ENCODE measurements around the gene SCAF1. TPM values are rescaled to one million over a fixed set of nuclear protein-coding genes. Genes with fewer than 3 reads are reported as not detected.

The SCAF1 gene
- total RNA-seq, 1 experiment from 2014 or later = 103 TPM

DNA sequence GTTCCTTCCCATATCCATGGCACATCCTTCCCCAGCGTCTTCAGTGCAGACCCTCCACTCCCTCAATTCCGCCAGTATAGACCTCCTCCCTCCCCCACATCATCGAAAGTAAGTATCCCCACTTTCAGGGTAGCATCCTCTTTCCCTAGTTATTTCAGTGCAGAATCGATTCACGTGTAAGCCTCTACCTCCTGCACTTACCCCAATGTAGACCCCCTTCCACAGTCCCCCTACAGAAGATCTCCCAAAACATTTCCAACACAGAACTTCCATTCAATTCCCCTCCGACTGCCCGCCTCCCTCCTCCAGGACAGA lies 23.0 kb downstream of the SCAF1 start (continued):
- TF ChIP-seq, protein P1, sequence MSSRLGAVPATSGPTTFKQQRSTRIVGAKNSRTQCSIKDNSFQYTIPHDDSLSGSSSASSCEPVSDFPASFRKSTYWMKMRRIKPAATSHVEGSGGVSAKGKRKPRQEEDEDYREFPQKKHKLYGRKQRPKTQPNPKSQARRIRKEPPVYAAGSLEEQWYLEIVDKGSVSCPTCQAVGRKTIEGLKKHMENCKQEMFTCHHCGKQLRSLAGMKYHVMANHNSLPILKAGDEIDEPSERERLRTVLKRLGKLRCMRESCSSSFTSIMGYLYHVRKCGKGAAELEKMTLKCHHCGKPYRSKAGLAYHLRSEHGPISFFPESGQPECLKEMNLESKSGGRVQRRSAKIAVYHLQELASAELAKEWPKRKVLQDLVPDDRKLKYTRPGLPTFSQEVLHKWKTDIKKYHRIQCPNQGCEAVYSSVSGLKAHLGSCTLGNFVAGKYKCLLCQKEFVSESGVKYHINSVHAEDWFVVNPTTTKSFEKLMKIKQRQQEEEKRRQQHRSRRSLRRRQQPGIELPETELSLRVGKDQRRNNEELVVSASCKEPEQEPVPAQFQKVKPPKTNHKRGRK (CRISPR knock-in tag; IDR thresholded peaks at IDR 0.05; ENCODE audit: borderline replicate concordance) = no peak
- no peak for TF ChIP-seq NR3C1 (CRISPR knock-in tag; conservative IDR thresholded peaks at IDR 0.05; ENCODE audit: low read depth)
- no peak for TF ChIP-seq ZNF671 (CRISPR knock-in tag; IDR thresholded peaks at IDR 0.05)
- TF ChIP-seq, protein P2, sequence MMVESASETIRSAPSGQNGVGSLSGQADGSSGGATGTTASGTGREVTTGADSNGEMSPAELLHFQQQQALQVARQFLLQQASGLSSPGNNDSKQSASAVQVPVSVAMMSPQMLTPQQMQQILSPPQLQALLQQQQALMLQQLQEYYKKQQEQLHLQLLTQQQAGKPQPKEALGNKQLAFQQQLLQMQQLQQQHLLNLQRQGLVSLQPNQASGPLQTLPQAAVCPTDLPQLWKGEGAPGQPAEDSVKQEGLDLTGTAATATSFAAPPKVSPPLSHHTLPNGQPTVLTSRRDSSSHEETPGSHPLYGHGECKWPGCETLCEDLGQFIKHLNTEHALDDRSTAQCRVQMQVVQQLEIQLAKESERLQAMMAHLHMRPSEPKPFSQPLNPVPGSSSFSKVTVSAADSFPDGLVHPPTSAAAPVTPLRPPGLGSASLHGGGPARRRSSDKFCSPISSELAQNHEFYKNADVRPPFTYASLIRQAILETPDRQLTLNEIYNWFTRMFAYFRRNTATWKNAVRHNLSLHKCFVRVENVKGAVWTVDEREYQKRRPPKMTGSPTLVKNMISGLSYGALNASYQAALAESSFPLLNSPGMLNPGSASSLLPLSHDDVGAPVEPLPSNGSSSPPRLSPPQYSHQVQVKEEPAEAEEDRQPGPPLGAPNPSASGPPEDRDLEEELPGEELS (CRISPR knock-in tag; IDR thresholded peaks at IDR 0.05) = no peak
- TF ChIP-seq, protein P3, sequence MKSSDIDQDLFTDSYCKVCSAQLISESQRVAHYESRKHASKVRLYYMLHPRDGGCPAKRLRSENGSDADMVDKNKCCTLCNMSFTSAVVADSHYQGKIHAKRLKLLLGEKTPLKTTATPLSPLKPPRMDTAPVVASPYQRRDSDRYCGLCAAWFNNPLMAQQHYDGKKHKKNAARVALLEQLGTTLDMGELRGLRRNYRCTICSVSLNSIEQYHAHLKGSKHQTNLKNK (CRISPR knock-in tag; IDR thresholded peaks at IDR 0.05) = no peak

DNA sequence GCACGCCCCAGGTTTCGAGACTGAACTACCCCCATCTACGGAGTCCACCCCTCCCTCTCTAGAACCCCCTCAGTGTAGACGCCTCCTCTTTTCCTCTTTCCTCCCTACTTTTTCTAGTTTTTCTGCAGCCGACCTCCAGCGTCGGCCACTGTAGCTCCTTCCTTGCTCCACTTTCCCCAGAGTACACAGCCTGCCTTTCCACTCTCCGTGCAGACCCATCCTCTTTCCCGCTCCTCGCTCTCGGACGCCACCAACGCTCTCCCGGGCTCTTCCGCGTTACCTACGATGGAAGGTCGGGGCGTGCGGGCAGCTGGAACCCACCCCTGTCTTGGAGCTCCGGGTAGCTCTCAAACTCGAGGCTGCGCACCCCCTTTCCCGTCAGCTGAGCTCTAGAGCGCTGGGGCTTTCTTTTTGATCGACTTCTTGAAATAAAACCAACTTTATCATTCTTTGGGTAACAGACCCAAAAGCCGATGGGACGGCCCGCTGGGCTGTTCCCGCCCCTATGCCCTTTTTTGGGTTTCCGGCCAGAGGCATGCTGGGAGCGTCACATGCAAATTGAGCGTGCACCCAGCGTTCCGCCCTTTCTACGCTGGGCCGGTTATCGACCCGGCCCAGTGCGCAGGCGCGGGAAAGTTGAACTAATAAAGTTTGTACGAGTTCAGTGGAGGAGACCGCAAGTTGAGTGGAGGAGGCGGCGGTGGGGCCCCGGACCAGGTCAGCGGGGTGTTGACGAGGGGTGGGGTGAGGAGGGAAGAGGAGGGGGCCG lies 23.5 kb downstream of the SCAF1 start, which contains the start of the genes BCL2L12 and IRF3:
Gene BCL2L12, plus strand, starts transcription at position 583 of the 769 bp plus-strand sequence. CDS start 760 bp downstream, outside the sequence.
Gene IRF3, minus strand, starts transcription at position 507 of the 769 bp plus-strand sequence. CDS start 1,019 bp downstream, outside the sequence.
- ATAC-seq (peak; percentile 70), DNase-seq (ENCODE audit: low spot score) (peak; percentile 97)
- ChIA-PET CTCF (interaction anchor here (1.0 to 3.6 kb wide), 8 partner anchors 9 to 119 kb away, joined by 3 to 35 read pairs (median 10); partner anchors contain the start of genes PRMT1, RRAS and SCAF1), POLR2A (interaction anchor here (1.8 to 2.7 kb wide), 2 partner anchors 11 to 23 kb away, joined by 11 to 29 read pairs; partner anchors contain the start of genes PRMT1 and SCAF1)
- H3K27ac Mint-ChIP-seq = peak within 1 kb of the TSS; percentile 98
- peaks cover 12% of the 10 kb centered on the region for H3K4me1 Mint-ChIP-seq
- H3K27me3 Mint-ChIP-seq (ENCODE audit: low read depth) = no peaks in the 10 kb centered on the region; the same call in 1 of the 2 replicates
- TF ChIP-seq, protein P4, sequence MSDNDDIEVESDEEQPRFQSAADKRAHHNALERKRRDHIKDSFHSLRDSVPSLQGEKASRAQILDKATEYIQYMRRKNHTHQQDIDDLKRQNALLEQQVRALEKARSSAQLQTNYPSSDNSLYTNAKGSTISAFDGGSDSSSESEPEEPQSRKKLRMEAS (CRISPR knock-in tag; IDR thresholded peaks at IDR 0.05) = 0 out of 2 replicates have a peak, but pooled peaks have one; percentile 38
- TF ChIP-seq TEAD1 (CRISPR knock-in tag; IDR thresholded peaks at IDR 0.05) (peak; percentile 57; the same call in 1 of the 2 replicates), SP1 (CRISPR knock-in tag; conservative IDR thresholded peaks at IDR 0.05) (peak; percentile 71)
- TF ChIP-seq, protein P5, sequence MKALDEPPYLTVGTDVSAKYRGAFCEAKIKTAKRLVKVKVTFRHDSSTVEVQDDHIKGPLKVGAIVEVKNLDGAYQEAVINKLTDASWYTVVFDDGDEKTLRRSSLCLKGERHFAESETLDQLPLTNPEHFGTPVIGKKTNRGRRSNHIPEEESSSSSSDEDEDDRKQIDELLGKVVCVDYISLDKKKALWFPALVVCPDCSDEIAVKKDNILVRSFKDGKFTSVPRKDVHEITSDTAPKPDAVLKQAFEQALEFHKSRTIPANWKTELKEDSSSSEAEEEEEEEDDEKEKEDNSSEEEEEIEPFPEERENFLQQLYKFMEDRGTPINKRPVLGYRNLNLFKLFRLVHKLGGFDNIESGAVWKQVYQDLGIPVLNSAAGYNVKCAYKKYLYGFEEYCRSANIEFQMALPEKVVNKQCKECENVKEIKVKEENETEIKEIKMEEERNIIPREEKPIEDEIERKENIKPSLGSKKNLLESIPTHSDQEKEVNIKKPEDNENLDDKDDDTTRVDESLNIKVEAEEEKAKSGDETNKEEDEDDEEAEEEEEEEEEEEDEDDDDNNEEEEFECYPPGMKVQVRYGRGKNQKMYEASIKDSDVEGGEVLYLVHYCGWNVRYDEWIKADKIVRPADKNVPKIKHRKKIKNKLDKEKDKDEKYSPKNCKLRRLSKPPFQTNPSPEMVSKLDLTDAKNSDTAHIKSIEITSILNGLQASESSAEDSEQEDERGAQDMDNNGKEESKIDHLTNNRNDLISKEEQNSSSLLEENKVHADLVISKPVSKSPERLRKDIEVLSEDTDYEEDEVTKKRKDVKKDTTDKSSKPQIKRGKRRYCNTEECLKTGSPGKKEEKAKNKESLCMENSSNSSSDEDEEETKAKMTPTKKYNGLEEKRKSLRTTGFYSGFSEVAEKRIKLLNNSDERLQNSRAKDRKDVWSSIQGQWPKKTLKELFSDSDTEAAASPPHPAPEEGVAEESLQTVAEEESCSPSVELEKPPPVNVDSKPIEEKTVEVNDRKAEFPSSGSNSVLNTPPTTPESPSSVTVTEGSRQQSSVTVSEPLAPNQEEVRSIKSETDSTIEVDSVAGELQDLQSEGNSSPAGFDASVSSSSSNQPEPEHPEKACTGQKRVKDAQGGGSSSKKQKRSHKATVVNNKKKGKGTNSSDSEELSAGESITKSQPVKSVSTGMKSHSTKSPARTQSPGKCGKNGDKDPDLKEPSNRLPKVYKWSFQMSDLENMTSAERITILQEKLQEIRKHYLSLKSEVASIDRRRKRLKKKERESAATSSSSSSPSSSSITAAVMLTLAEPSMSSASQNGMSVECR (CRISPR knock-in tag; IDR thresholded peaks at IDR 0.05; ENCODE audit: borderline replicate concordance) = no peak
- TF ChIP-seq, protein P6, sequence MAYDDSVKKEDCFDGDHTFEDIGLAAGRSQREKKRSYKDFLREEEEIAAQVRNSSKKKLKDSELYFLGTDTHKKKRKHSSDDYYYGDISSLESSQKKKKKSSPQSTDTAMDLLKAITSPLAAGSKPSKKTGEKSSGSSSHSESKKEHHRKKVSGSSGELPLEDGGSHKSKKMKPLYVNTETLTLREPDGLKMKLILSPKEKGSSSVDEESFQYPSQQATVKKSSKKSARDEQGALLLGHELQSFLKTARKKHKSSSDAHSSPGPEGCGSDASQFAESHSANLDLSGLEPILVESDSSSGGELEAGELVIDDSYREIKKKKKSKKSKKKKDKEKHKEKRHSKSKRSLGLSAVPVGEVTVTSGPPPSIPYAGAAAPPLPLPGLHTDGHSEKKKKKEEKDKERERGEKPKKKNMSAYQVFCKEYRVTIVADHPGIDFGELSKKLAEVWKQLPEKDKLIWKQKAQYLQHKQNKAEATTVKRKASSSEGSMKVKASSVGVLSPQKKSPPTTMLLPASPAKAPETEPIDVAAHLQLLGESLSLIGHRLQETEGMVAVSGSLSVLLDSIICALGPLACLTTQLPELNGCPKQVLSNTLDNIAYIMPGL (CRISPR knock-in tag; IDR thresholded peaks at IDR 0.05) = no peak
- TF ChIP-seq, protein P7, sequence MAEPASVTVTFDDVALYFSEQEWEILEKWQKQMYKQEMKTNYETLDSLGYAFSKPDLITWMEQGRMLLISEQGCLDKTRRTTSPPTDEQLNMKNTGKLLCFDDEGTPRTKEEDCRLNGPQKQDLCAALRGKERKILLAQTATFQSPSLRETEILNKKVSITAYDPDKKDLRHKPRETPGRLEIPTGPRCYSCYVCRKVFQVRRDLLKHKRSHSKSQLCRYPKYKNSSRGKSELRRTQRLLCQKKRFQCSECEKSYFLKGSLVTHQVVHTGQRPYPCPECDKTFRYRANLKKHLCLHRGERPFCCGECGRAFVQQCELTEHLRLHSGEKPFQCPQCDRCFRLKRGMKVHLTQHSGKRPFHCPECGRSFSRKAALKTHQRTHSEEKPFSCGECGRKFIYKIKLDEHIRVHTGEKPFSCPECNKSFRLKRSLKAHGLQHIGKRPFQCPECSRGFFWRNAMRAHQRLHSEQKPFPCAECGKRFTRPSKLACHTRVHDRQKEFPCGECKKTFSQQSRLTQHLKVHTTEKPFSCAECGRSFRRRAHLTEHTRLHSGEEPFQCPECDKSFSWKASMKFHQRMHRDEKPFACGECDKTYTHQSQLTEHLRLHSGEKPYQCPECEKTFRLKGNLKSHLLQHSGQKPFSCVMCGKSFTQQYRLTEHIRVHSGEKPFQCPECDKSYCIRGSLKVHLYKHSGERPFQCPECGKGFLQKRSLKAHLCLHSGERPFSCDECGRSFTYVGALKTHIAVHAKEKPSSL (CRISPR knock-in tag; conservative IDR thresholded peaks at IDR 0.05) = no peak
- H3K36me3 Mint-ChIP-seq = peaks cover 41% of the 10 kb centered on the region
- H3K9me3 Mint-ChIP-seq = no peaks in the 10 kb centered on the region
- H3K4me3 Mint-ChIP-seq = peak within 1 kb of the TSS; percentile 98
